SK-N-MC (cell line): ENCODE results near the gene TDRKH.

Experiments used
- EZH2 ChIP-seq: fragments of 200-600 bp; sonication (generic); IDR thresholded peaks from one replicate; pipeline ENCODE4 v1.6.1; 2017; ENCODE audit warnings: antibody characterized with exemption
- FOXP2 ChIP-seq: optimal IDR thresholded peaks from 2 replicates; pipeline ENCODE3; 2011; ENCODE audit warnings: mild to moderate bottlenecking, moderate library complexity; ENCODE audit not compliant: insufficient read depth; ENCODE audit errors: extremely low read length, control extremely low read depth
- POLR2AphosphoS5 ChIP-seq: IDR thresholded peaks from 2 replicates; pipeline ENCODE4 v1.6.1; 2012; ENCODE audit warnings: mild to moderate bottlenecking, low read depth, low read length, borderline replicate concordance

- TF ChIP-seq POLR2AphosphoS5 (no peak), EZH2 (no peak), FOXP2 (no peak)
Observed at GRCh38 chr1:151835596-151835995, 45.3 kb upstream of the TDRKH start.
